Hepatocyte (in vitro differentiated cells): ENCODE data around the gene OR51V1.

Experiments used
- EZH2 ChIP-seq: fragments of 200-600 bp; sonication (generic); IDR thresholded peaks from 2 replicates; pipeline ENCODE4 v1.6.1; 2016; ENCODE audit warnings: antibody characterized with exemption, mild to moderate bottlenecking, borderline replicate concordance
- TF ChIP-seq, protein P1 (sequence below): fragments of 200-600 bp; sonication (generic); IDR thresholded peaks from 2 replicates; pipeline ENCODE4 v1.5.1; 2016; ENCODE audit warnings: antibody characterized with exemption, mild to moderate bottlenecking; ENCODE audit not compliant: poor library complexity

DNA sequence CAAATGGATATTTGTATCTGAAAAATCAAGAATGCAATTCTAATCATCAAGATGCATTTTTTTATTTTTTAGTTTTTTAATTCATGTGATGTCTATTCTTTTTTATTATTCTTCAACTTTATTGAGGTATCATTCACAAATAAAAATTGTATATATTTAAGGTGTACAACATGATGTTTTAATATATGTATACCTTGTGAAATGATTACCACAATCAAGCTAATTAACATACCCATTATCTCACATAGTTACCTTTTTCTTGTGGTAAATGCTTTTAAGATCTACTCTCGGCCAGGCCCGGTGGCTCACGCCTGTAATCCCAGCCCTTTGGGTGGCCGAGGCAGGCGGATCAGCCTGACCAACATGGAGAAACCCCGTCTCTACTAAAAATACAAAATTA is 22.7 kb upstream of the OR51V1 start:
- TF ChIP-seq EZH2, result no peak
- TF ChIP-seq, protein P1, sequence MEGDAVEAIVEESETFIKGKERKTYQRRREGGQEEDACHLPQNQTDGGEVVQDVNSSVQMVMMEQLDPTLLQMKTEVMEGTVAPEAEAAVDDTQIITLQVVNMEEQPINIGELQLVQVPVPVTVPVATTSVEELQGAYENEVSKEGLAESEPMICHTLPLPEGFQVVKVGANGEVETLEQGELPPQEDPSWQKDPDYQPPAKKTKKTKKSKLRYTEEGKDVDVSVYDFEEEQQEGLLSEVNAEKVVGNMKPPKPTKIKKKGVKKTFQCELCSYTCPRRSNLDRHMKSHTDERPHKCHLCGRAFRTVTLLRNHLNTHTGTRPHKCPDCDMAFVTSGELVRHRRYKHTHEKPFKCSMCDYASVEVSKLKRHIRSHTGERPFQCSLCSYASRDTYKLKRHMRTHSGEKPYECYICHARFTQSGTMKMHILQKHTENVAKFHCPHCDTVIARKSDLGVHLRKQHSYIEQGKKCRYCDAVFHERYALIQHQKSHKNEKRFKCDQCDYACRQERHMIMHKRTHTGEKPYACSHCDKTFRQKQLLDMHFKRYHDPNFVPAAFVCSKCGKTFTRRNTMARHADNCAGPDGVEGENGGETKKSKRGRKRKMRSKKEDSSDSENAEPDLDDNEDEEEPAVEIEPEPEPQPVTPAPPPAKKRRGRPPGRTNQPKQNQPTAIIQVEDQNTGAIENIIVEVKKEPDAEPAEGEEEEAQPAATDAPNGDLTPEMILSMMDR, result no peak
